Gastrocnemius medialis (tissue), 4 donors: ENCODE data around the gene HIF1A. TPM values are rescaled to one million over a fixed set of nuclear protein-coding genes. Genes with fewer than 3 reads are reported as not detected.

Source experiments
- ATAC-seq, 2 donors: fragments of 150-250 bp; one replicate each; pipeline ENCODE4 v1.9.1; 2016
- DNase-seq, 2 donors: peaks; one replicate each; pipeline ENCODE4 v3.0.0-alpha.2; 2019
- H3K27ac ChIP-seq, 4 donors: fragments of 200-600 bp; sonication (generic); 1 replicate in 1 of 4; 2 replicates in 3 of 4; pipeline ENCODE4 v1.5.1; 2016 to 2018; ENCODE audit warnings: mild to moderate bottlenecking in 2 of 4, moderate library complexity in 1 of 4
- H3K27me3 ChIP-seq, 3 donors: fragments of 200-600 bp; sonication (generic) in 2 of 3; 1 replicate in 1 of 3; 2 replicates in 2 of 3; pipeline versions ENCODE4 v1.5.1 to v1.6.0; 2016 to 2019; ENCODE audit warnings: mild to moderate bottlenecking in 1 of 3, moderate library complexity in 1 of 3
- H3K36me3 ChIP-seq, 2 donors: fragments of 200-600 bp; sonication (generic) in 1 of 2; one replicate each; pipeline ENCODE4 v1.5.1; 2017 to 2018
- H3K4me1 ChIP-seq, 2 donors: fragments of 200-600 bp; sonication (generic) in 1 of 2; one replicate each; pipeline ENCODE4 v1.5.1; 2016 to 2017; ENCODE audit warnings: mild to moderate bottlenecking in 2 of 2
- H3K4me3 ChIP-seq, 4 donors: fragments of 200-600 bp; sonication (generic) in 3 of 4; 1 replicate in 1 of 4; 2 replicates in 3 of 4; pipeline ENCODE4 v1.5.1; 2016 to 2019; ENCODE audit warnings: mild to moderate bottlenecking in 2 of 4
- H3K9me3 ChIP-seq, 3 donors: fragments of 200-600 bp; sonication (generic) in 2 of 3; 1 replicate in 1 of 3; 2 replicates in 2 of 3; pipeline ENCODE4 v1.5.1; 2016 to 2019
- POLR2A ChIP-seq, 2 donors: fragments of 450-650 bp; IDR thresholded peaks; one replicate each; pipeline ENCODE4 v1.6.1; 2017; ENCODE audit warnings: antibody characterized with exemption in 2 of 2, mild to moderate bottlenecking in 2 of 2, moderate library complexity in 2 of 2
- in situ Hi-C, 4 donors: fragments of 200-750 bp; cut with MboI; loops; one replicate each; pipeline versions ENCODE4 v1.15.0 to v1.8.0; 2017; ENCODE audit warnings: low sequenced_read_pairs in 4 of 4
- intact Hi-C: fragments of 100-400 bp; cut with DNase I; formaldehyde crosslinking; loops from one replicate; pipeline ENCODE4 v1.15.1; 2023; ENCODE audit warnings: low total_unique reads
- total RNA-seq, 4 donors: library from RNA; depleted of rRNA; stranded (reverse); fragments of >200 nt; gene quantifications; one replicate each; pipeline versions ENCODE4 v1.1.0 to v1.2.3, GENCODE V29; 2016
- TF ChIP-seq, protein P1 (sequence below), 5 experiments: fragments of 450-650 bp in 3 of 5; fragments of 200-600 bp in 2 of 5; sonication (generic) in 2 of 5; IDR thresholded peaks in 4 of 5; conservative IDR thresholded peaks in 1 of 5; 1 replicate in 4 of 5; 2 replicates in 1 of 5; pipeline ENCODE4 v1.5.1; 2016 to 2019; ENCODE audit warnings: antibody characterized with exemption in 5 of 5, mild to moderate bottlenecking in 3 of 5, moderate library complexity in 3 of 5

Gene HIF1A
- total RNA-seq, 4 donors from 2014 or later: 18.2 to 30.7 (median 23.6) TPM

- ATAC-seq (peak; percentile 2 to 4), DNase-seq (no peak)
- peak overlapping the region; percentile 79 to 87 (median 82) for H3K4me3 ChIP-seq
- no peaks in the 10 kb centered on the region for H3K36me3 ChIP-seq
- peak overlapping the region; percentile 88 to 95 (median 89) for H3K27ac ChIP-seq
- peaks cover 35 to 39% of the 10 kb centered on the region in 2 donors for H3K4me1 ChIP-seq
- TF ChIP-seq, protein P1, sequence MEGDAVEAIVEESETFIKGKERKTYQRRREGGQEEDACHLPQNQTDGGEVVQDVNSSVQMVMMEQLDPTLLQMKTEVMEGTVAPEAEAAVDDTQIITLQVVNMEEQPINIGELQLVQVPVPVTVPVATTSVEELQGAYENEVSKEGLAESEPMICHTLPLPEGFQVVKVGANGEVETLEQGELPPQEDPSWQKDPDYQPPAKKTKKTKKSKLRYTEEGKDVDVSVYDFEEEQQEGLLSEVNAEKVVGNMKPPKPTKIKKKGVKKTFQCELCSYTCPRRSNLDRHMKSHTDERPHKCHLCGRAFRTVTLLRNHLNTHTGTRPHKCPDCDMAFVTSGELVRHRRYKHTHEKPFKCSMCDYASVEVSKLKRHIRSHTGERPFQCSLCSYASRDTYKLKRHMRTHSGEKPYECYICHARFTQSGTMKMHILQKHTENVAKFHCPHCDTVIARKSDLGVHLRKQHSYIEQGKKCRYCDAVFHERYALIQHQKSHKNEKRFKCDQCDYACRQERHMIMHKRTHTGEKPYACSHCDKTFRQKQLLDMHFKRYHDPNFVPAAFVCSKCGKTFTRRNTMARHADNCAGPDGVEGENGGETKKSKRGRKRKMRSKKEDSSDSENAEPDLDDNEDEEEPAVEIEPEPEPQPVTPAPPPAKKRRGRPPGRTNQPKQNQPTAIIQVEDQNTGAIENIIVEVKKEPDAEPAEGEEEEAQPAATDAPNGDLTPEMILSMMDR (IDR thresholded peaks at IDR 0.05 in 4 of 5, conservative IDR thresholded peaks at IDR 0.05 in 1 of 5): no peak
- no peak for TF ChIP-seq POLR2A (IDR thresholded peaks at IDR 0.05)
- no peaks in the 10 kb centered on the region for H3K27me3 ChIP-seq
- in situ Hi-C loops (no loop called here), intact Hi-C loops (no loop called here)
- H3K9me3 ChIP-seq: no peaks in the 10 kb centered on the region
Observed at GRCh38 chr14:61761557-61761956, 66.2 kb downstream of the HIF1A start.

DNA sequence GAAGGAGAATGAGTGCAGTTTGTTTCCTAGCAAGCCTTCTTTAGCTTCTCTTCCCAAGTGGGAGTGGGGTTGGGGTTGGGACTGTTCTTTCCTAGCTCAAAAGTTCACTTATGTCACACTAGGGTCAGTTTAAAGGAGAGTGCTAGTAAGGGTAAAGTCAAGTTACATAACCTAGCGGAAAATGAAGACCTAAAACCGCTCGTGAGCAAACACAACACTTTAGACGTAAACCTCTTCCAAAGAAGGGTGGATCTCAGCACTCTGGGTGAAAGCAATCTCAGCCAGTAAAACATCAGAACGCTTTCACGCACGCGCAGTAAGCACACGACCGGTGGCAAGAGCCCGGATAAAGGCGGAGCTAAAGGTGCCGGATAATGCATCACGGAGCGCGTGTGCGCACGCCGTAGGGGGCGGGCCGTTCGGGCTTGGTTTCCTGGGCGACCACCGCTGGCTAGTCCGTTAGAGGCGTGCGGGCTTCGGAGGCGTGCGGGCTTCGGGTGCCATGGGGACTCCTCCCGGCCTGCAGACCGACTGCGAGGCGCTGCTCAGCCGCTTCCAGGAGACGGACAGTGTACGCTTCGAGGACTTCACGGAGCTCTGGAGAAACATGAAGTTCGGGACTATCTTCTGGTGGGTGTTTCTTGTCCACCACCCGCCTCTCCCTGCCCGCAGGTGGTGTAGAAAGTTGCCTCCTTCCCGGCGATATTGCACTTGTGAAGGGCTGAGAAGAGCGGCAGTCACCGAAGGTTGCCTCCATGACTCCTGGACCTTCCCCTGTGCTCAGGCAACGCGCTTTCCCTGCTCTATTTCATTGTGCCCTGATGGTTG is 66.9 kb downstream of the HIF1A start, which contains the start of gene SNAPC1:
Gene SNAPC1, plus strand, starts transcription at position 462 of the 828 bp plus-strand sequence. Its CDS starts 41 bp downstream, at position 503.
- DNase-seq (peak; percentile 96), ATAC-seq (peak; percentile 97 to 99)
- in situ Hi-C loops: no loop called here
- Histone ChIP-seq H3K4me1 (peaks cover 38 to 46% of the 10 kb centered on the region in 2 donors), H3K27me3 (no peaks in the 10 kb centered on the region), H3K4me3 (peak within 1 kb of the TSS; percentile 79 to 87 (median 82)), H3K9me3 (no peaks in the 10 kb centered on the region), H3K36me3 (no peaks in the 10 kb centered on the region), H3K27ac (peak within 1 kb of the TSS; percentile 88 to 95 (median 89))
- TF ChIP-seq POLR2A (IDR thresholded peaks at IDR 0.05): peak; percentile 87 to 96
- TF ChIP-seq, protein P1 (IDR thresholded peaks at IDR 0.05 in 4 of 5, conservative IDR thresholded peaks at IDR 0.05 in 1 of 5): no peak
- intact Hi-C loops: loop anchor here (1.0 kb wide), 2 partner anchors 11 to 67 kb away; partner anchors contain the start of gene HIF1A

- Histone ChIP-seq H3K36me3 (peaks cover 0 to 13% of the 10 kb centered on the region in 2 donors), H3K4me1 (peaks cover 38 to 46% of the 10 kb centered on the region in 2 donors), H3K4me3 (peak overlapping the region in 1 of 4 donors; percentile 2), H3K27me3 (no peaks in the 10 kb centered on the region), H3K27ac (peak overlapping the region; percentile 88 to 95 (median 89)), H3K9me3 (no peaks in the 10 kb centered on the region)
- TF ChIP-seq POLR2A (IDR thresholded peaks at IDR 0.05): no peak
- TF ChIP-seq, protein P1 (IDR thresholded peaks at IDR 0.05 in 4 of 5, conservative IDR thresholded peaks at IDR 0.05 in 1 of 5): no peak
- DNase-seq: no peak
- ATAC-seq: no peak
- intact Hi-C loops: no loop called here
- in situ Hi-C loops: no loop called here
Observed at GRCh38 chr14:61764342-61765122, 69.2 kb downstream of the HIF1A start.

DNA sequence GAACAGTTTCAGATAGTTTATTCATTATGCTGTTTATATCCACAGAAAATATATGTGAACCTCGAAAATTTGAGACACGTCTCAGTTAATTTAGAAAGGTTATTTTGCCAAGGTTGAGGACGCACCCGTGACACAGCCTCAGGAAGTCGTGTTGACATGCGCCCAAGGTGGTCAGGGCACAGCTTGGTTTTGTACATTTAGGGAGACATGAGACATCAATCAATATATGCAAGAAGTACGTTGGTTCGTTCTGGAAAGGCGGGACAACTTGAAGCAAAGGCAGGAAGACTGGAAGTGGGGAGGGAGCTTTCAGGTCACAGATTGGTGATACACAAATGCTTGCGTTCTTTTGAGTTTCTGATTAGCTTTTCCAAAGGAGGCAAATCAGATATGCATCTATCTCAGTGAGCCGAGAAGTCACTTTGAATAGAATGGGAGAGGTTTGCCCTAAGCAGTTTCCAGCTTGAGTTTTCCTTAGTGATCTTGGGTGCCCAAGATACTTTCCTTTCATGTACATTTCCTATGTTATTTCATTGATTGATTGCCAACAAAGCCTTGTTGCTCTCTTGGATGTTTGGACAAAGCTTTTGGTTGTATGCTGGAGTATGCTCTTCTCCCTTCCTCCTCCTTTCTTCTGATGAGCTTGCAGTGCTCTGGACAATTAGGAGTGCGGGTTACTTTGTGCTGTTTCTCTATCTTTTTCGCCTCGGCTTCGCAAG is 70.1 kb downstream of the HIF1A start:
- Histone ChIP-seq H3K4me3 (no peak overlapping the region), H3K4me1 (peaks cover 38 to 46% of the 10 kb centered on the region in 2 donors)
- intact Hi-C loops: no loop called here

More for the DNA sequence above, 70.1 kb downstream of the HIF1A start:
- ATAC-seq (no peak), DNase-seq (no peak)
- Histone ChIP-seq H3K9me3 (no peaks in the 10 kb centered on the region), H3K36me3 (peaks cover 0 to 21% of the 10 kb centered on the region in 2 donors), H3K27me3 (no peaks in the 10 kb centered on the region), H3K27ac (peak overlapping the region; percentile 88 to 95 (median 89))
- in situ Hi-C loops: no loop called here
- TF ChIP-seq, protein P1 (IDR thresholded peaks at IDR 0.05 in 4 of 5, conservative IDR thresholded peaks at IDR 0.05 in 1 of 5): no peak
- no peak for TF ChIP-seq POLR2A (IDR thresholded peaks at IDR 0.05)
